Measurements from ENCODE around the gene CHP2.
"Not testable (repeated sequence)": the region's sequence is repeated elsewhere in the genome, so short reads cannot be mapped to it uniquely, and the experiment has no call there.

Gene CHP2

GRCh38 chr16:23745263-23745662 is 9.6 kb upstream of the CHP2 start:
- DNase-seq (ENCODE audit: low read depth, low spot score) = no peak

- no peak for DNase-seq (ENCODE audit: low read depth, low spot score)
These were observed 6.2 kb upstream of the CHP2 start for GRCh38 chr16:23748630-23749029.

DNA sequence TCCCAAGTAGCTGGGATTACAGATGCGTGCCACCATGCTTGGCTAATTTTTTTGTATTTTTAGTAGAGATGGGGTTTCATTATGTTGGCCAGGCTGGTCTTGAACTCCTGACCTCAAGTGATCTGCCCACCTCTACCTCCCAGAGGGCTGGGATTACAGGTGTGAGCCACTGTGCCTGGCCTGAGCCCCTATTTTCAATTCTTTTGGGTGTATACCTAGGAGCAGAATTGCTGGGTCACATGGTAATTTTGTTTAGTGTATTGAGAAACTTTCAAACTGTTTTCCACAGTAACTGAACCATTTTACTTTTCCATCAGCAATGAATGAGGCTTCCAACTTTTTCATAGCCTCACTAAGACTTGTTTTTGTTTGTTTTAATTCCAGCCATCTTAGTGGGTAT is 3.8 kb upstream of the CHP2 start:
- not testable (repeated sequence) for DNase-seq (ENCODE audit: low read depth, low spot score)

DNA sequence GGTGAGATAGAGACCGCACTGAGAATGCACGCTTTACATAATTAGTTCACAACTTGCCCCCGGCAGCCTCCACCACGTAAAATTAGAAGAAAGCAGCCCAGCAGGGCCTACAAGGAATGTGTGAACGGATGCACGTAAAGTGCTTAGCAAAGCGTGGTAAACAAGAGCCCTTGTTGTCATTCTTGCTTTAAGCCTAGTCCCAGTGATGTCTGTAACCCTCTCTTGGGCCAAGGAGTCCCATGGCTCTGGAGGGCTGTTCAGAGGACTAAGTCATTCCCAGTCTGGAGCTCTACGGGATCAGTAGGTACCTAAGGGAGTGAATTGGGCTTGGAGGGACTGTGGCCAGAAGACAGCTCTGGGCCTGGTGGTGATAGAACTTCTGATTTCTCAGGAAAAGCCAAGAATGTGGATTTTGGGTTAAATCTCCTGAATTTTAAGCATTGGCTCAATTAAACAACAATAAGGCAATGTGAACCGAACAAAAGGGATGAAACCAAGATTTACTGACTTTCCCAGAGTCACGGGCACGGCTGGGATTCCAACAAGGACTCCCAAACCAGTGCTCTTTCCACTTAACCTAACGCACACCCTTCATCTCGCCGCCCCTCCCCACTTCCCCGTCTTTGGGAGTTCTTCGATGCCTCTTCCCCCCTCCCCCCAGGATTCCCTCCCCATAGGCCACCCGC is 775 bp upstream of the CHP2 start:
- peak; percentile 23 for DNase-seq (ENCODE audit: low read depth, low spot score)

DNA sequence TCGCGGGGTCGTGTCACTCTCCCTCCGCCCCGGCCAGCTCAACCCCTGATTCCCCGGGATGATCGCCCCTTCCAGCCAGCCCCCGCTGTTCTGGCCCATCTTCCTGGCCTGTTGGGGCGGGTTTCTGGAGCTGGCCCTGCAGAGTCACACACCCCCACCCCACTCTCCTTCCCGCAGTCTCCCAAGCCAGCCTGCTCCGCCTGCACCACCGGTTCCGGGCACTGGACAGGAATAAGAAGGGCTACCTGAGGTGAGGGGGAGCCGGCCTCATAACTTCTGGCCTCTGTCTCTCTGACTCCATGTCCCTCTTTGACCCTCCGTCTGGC is 621 bp downstream of the CHP2 start:
- no peak for DNase-seq (ENCODE audit: low read depth, low spot score)

GRCh38 chr16:23757116-23757515 is 2.3 kb downstream of the CHP2 start:
- no peak for DNase-seq (ENCODE audit: low read depth, low spot score)

- DNase-seq (ENCODE audit: low read depth, low spot score) = no peak
These were observed 3.3 kb downstream of the CHP2 start for GRCh38 chr16:23757937-23758619.

- DNase-seq (ENCODE audit: low read depth, low spot score) = no peak
These were observed 11.1 kb downstream of the CHP2 start for GRCh38 chr16:23765933-23766332.

- DNase-seq (ENCODE audit: low read depth, low spot score) = no peak
These were observed 13.8 kb downstream of the CHP2 start for GRCh38 chr16:23768581-23768980.

DNA sequence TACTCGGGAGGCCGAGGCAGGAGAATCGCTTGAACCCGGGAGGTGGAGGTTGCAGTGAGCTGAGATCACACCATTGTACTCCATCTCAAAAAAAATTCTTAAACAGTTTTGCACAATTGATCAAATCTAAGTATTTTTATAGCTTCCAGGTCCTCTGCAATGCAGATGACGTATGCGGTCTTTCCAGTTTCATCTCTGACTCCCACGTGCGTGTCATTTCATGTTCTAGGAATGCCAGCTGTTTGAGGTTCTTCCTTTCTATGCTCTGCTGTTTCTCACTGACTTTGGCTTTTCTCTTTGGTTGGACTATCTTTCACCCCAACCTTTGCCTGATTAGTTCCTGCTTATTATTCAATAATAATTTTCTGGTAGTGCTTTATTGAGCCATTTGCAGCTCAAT is 16.2 kb downstream of the CHP2 start:
- no peak for DNase-seq (ENCODE audit: low read depth, low spot score)

DNA sequence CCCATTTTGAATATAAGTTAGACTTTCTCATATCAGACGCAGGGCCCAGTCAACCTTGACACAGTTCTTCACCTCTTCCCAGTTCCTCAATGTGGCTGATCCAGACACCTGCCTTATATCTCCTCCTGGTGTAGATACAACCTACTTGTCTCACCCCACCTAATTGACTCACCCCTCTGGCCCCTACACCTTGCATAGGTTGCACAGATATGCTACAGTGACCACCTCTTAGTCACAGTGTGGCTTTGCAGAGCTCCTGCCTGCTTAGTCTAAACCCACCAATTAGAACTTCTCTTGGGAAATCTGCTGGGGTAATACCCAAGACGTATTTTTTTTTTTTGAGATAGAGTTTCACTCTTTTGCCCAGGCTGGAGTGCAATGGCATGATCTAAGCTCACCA is 16.8 kb downstream of the CHP2 start:
- DNase-seq (ENCODE audit: low read depth, low spot score) = no peak

GRCh38 chr16:23773339-23773738 is 18.5 kb downstream of the CHP2 start:
- DNase-seq (ENCODE audit: low read depth, low spot score) = no peak

GRCh38 chr16:23781176-23781575 is 26.4 kb downstream of the CHP2 start:
- no peak for DNase-seq (ENCODE audit: low read depth, low spot score)

GRCh38 chr16:23784811-23785447 is 30.1 kb downstream of the CHP2 start:
- DNase-seq (ENCODE audit: low read depth, low spot score) = no peak

GRCh38 chr16:23785842-23786241 is 31.0 kb downstream of the CHP2 start:
- no peak for DNase-seq (ENCODE audit: low read depth, low spot score)

DNA sequence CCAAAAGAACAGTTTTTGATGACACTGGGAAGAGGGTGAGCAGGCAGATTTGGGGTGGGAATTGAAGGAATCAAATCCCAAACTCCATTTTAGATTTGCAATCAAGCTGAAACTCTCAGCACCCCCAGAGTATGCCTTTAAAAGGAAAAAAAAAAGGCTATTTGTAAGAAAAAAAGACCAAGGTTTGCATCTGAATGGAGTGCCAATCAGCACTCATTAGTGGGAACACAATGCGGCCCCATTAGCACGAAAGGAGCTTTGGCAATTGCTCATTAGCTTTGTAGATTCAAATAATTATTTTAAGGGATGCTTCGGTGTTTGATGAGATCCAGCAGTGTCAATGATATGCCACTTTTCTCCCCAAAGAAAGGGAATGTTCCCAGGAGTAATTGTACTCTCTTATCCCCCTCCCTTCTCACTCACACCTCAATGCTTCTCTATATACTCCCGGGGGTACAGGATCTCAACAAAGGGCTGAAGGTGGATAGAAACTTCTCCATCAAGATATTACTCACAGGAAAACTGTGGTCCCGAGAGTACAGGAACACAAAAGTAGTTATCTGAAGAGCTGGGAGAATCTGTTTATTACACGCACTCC is 32.2 kb downstream of the CHP2 start:
- peak; percentile 20 for DNase-seq (ENCODE audit: low read depth, low spot score)

DNA sequence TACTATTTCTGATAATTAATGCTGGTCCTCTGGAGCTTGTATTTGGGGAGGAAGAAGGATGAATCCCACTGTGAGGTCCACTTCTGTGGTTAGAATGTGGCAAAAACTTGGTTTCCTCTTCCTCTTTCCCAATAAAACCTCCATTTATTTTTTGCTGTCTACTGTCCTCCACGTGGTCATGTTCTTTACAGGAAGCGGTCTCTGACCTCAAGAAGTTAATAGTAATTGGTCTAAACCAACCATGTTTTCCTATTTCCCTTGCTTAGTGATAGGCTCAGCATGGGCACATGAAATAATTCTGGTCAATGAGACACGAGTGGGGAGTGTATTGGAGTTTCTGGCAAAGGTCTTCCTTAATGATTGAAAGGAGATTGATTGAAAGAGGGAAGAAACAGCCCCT is 33.9 kb downstream of the CHP2 start:
- no peak for DNase-seq (ENCODE audit: low read depth, low spot score)

DNA sequence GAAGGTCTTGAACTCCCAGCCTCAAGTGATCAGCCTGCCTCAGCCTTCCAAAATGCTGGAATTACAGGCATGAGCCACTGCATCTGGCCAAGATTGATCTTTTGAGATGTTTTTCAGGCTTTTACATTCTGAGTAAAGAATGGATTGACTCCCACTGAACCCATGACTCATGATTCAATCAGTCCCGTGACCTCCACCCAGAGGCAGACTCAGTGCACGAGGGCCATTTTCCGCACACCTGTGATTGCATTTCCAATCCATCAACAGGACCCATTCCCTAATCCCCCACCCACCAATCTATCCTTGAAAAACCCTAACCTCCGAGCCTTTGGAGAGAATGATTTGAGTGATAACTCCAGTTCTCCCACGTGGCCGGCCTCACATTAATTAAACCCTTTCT is 40.6 kb downstream of the CHP2 start:
- no peak for DNase-seq (ENCODE audit: low read depth, low spot score)

- DNase-seq (ENCODE audit: low read depth, low spot score) = no peak
These were observed 42.1 kb downstream of the CHP2 start for GRCh38 chr16:23796941-23797340.

- DNase-seq (ENCODE audit: low read depth, low spot score) = peak; percentile 69
These were observed 46.6 kb downstream of the CHP2 start for GRCh38 chr16:23801378-23801777.

GRCh38 chr16:23802776-23803175 is 48.0 kb downstream of the CHP2 start:
- no peak for DNase-seq (ENCODE audit: low read depth, low spot score)

DNA sequence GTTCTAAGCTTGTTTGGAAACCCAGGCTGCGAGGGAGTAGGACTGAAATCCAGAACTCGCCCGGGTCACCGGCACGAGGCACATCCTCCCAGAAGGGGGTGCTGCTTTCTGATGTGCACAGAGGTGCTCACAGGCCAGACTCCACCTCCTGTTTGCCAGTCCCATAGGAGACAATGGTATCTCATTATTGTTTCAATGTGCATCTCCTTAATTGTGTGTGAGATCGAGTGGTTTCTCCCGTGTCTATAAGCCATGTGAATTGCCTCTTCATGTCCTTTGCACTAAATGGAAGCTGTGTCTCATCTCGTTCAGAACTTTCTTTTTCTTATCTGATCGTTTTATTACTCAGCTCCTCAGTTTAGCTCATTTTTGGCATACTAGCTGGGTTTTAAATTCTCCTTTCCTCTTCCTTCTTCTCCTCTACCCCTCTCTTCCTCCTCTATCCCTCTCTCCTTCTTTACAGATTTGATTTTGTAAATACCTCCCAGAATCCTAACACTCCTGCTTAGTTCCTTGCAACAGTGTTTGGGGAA is 48.8 kb downstream of the CHP2 start:
- DNase-seq (ENCODE audit: low read depth, low spot score) = peak; percentile 56

DNA sequence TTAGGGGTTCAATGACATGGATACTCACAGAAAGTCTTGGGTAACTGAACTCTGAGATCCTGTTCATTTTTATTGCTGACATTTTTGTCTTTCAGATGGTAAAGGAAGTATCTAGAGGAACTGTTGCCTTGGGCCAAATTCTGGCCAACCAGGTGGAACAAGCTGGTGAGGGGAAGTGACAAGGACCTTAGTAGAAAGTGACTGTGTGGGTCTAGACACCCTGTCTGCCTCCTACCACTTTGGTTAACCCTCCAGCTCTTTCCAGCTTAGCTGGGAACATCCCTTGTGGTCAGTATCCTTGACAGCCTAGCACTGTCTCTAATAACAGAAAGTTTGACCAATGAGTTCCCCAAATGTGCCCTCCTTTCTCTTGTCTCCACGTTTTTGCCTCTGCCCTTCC is 52.2 kb downstream of the CHP2 start:
- DNase-seq (ENCODE audit: low read depth, low spot score) = no peak

All from ELF-1 (cell line).